AG04449 (cell line): ENCODE data around the gene RNF169.

Source experiments
- CTCF ChIA-PET: fragments of 350-600 bp; formaldehyde crosslinking; extraction: SDS; loops from one replicate; lab custom pipeline; 2021; ENCODE audit warnings: antibody characterized with exemption; lab: Yijun Ruan, JAX
- POLR2A ChIA-PET: fragments of 400-600, 350-600 bp; formaldehyde crosslinking; extraction: SDS; loops from one replicate; lab custom pipeline; 2020; ENCODE audit warnings: antibody characterized with exemption, inconsistent platforms; lab: Yijun Ruan, JAX
- DNase-seq: peaks from one replicate; pipeline ENCODE4 v3.0.0-alpha.2; 2010; ENCODE audit warnings: low read depth, low spot score
- H3K4me3 ChIP-seq: 2 replicates; pipeline ENCODE4 v1.5.1; 2011; ENCODE audit warnings: low read depth, mild to moderate bottlenecking, control low read depth, low read length
- CTCF ChIP-seq: IDR thresholded peaks from one replicate; pipeline ENCODE4 v1.5.1; 2011; ENCODE audit warnings: mild to moderate bottlenecking, moderate library complexity, low read length, control low read depth, inconsistent platforms; ENCODE audit not compliant: insufficient read depth; ENCODE audit errors: missing control alignments

Gene RNF169

GRCh38 chr11:74847895-74848294 is 99.2 kb downstream of the RNF169 start:
- DNase-seq, result no peak
- POLR2A ChIA-PET, result no interaction called here
- CTCF ChIA-PET, result no interaction called here
- no peak overlapping the region for H3K4me3 ChIP-seq
- no peak for TF ChIP-seq CTCF

GRCh38 chr11:74849525-74850391 is 101.1 kb downstream of the RNF169 start:
- ChIA-PET CTCF (no interaction called here), POLR2A (no interaction called here)
- DNase-seq, result no peak
- no peak for TF ChIP-seq CTCF
- H3K4me3 ChIP-seq, result no peak overlapping the region

- CTCF ChIA-PET, result interaction anchor here (1.4 kb wide), 1 partner anchor 113 kb away, joined by 5 read pairs; no protein-coding TSS in a partner anchor
- no peak for DNase-seq
- no peak overlapping the region for H3K4me3 ChIP-seq
- no peak for TF ChIP-seq CTCF
- POLR2A ChIA-PET, result no interaction called here
Measured at GRCh38 chr11:74853223-74853622, 104.6 kb downstream of the RNF169 start.

GRCh38 chr11:74860743-74861142 is 112.1 kb downstream of the RNF169 start:
- no peak overlapping the region for H3K4me3 ChIP-seq
- no peak for TF ChIP-seq CTCF
- POLR2A ChIA-PET, result no interaction called here
- no peak for DNase-seq
- CTCF ChIA-PET, result interaction anchor here (1.0 kb wide), 1 partner anchor 12 kb away, joined by 3 read pairs; no protein-coding TSS in a partner anchor

- no peak for TF ChIP-seq CTCF
- H3K4me3 ChIP-seq, result no peak overlapping the region
- no peak for DNase-seq
- ChIA-PET CTCF (interaction anchor here (1.6 kb wide), 1 partner anchor 386 kb away, joined by 6 read pairs; no protein-coding TSS in a partner anchor), POLR2A (no interaction called here)
Measured at GRCh38 chr11:74863410-74863809, 114.8 kb downstream of the RNF169 start.

- POLR2A ChIA-PET, result no interaction called here
- H3K4me3 ChIP-seq, result no peak overlapping the region
- no peak for TF ChIP-seq CTCF
- CTCF ChIA-PET, result no interaction called here
- DNase-seq, result no peak
Measured at GRCh38 chr11:74866557-74866956, 117.9 kb downstream of the RNF169 start.
